Measurements from ENCODE around the gene KCNS1. TPM values are rescaled to one million over a fixed set of nuclear protein-coding genes. Genes with fewer than 3 reads are reported as not detected.

Gene KCNS1
- total and polyA plus RNA-seq, 2 experiments from 2014 or later: 0.37 to 3.2 TPM

DNA sequence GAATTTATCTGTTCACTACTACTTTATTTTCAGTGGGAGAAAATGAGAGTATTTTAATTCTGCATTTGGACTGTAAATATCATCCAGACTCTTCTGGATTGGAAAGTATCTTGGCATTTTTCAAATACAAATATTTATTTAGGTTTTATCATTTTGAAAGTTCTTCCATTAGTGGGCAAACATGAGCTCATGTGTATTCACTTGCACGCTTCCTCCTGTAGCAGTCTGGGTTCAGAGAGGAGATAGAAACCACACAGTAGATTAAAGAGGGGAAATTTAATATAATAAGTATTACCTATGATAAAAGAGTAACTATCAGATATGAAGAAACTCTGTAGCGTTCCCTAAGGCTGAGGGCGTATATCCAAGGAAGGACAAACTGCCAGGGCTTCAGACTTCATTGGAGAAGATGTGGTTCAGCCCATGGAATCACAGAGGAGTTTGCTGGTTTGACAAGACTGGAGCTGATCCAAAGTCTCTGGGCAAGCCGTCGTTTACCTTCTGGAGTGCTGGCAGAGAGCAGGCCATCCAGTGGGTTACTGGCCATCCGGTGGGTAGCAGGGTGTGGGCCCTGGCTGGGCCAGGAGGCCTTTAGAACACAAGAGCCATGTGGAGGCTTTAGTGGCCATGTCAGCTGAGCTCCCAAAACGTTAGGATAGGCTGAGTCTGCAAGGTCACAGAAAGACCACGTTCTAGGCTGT, 44.3 kb downstream of the KCNS1 start:
- H3K79me2 ChIP-seq (replicated peaks; ENCODE audit: insufficient read depth): no peaks in the 10 kb centered on the region; the same call in 1 of the 2 replicates
- H3K27ac Mint-ChIP-seq: no peak overlapping the region
- H3K36me3 ChIP-seq (ENCODE audit: insufficient read depth): no peaks in the 10 kb centered on the region
- H3K4me3 Mint-ChIP-seq: no peak overlapping the region
- peaks cover 7% of the 10 kb centered on the region; the same call in 2 of the 3 replicates for H3K4me1 Mint-ChIP-seq
- H3K4me3 ChIP-seq: no peak overlapping the region
- H4K20me1 ChIP-seq (replicated peaks; ENCODE audit: insufficient read depth): no peaks in the 10 kb centered on the region; the same call in 1 of the 2 replicates
- H3F3A ChIP-seq (replicated peaks; ENCODE audit: low read depth): no peaks in the 10 kb centered on the region
- ATAC-seq (no peak), DNase-seq (ENCODE audit: low spot score) (no peak)
- H3K9me3 Mint-ChIP-seq: no peaks in the 10 kb centered on the region
- 0 out of 2 replicates have a peak, but pooled peaks cover 4% of the 10 kb centered on the region for H3K4me1 ChIP-seq (ENCODE audit: insufficient read depth)
- no peaks in the 10 kb centered on the region for H3K27me3 Mint-ChIP-seq (ENCODE audit: insufficient read depth, low read depth, poor library complexity)
- no peaks in the 10 kb centered on the region for H3K9me2 ChIP-seq (ENCODE audit: insufficient read depth)
- H3K27me3 ChIP-seq (ENCODE audit: insufficient read depth): no peaks in the 10 kb centered on the region
- H2AFZ ChIP-seq: no peak overlapping the region
- H3K27ac ChIP-seq (ENCODE audit: low read depth): no peak overlapping the region
- TF ChIP-seq, protein P1, sequence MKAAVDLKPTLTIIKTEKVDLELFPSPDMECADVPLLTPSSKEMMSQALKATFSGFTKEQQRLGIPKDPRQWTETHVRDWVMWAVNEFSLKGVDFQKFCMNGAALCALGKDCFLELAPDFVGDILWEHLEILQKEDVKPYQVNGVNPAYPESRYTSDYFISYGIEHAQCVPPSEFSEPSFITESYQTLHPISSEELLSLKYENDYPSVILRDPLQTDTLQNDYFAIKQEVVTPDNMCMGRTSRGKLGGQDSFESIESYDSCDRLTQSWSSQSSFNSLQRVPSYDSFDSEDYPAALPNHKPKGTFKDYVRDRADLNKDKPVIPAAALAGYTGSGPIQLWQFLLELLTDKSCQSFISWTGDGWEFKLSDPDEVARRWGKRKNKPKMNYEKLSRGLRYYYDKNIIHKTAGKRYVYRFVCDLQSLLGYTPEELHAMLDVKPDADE (IDR thresholded peaks at IDR 0.05): no peak
- TF ChIP-seq ZNF114 (CRISPR knock-in tag; IDR thresholded peaks at IDR 0.05) (no peak), NANOG (IDR thresholded peaks at IDR 0.05; ENCODE audit: borderline replicate concordance) (no peak), POLR2AphosphoS5 (IDR thresholded peaks at IDR 0.05; ENCODE audit: low read depth) (no peak), JUNB (IDR thresholded peaks at IDR 0.05; ENCODE audit: unreplicated experiment) (no peak), EZH2phosphoT487 (IDR thresholded peaks at IDR 0.05; ENCODE audit: unreplicated experiment) (no peak), ZNF331 (CRISPR knock-in tag; IDR thresholded peaks at IDR 0.05; ENCODE audit: low read depth) (no peak), STAT1 (IDR thresholded peaks at IDR 0.05; ENCODE audit: unreplicated experiment) (no peak), EZH2 (IDR thresholded peaks at IDR 0.05; ENCODE audit: low read depth, unreplicated experiment) (no peak)
- TF ChIP-seq, protein P2, sequence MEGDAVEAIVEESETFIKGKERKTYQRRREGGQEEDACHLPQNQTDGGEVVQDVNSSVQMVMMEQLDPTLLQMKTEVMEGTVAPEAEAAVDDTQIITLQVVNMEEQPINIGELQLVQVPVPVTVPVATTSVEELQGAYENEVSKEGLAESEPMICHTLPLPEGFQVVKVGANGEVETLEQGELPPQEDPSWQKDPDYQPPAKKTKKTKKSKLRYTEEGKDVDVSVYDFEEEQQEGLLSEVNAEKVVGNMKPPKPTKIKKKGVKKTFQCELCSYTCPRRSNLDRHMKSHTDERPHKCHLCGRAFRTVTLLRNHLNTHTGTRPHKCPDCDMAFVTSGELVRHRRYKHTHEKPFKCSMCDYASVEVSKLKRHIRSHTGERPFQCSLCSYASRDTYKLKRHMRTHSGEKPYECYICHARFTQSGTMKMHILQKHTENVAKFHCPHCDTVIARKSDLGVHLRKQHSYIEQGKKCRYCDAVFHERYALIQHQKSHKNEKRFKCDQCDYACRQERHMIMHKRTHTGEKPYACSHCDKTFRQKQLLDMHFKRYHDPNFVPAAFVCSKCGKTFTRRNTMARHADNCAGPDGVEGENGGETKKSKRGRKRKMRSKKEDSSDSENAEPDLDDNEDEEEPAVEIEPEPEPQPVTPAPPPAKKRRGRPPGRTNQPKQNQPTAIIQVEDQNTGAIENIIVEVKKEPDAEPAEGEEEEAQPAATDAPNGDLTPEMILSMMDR (conservative IDR thresholded peaks at IDR 0.05; ENCODE audit: low read depth in 2 of 2): no peak
- TF ChIP-seq, protein P3, sequence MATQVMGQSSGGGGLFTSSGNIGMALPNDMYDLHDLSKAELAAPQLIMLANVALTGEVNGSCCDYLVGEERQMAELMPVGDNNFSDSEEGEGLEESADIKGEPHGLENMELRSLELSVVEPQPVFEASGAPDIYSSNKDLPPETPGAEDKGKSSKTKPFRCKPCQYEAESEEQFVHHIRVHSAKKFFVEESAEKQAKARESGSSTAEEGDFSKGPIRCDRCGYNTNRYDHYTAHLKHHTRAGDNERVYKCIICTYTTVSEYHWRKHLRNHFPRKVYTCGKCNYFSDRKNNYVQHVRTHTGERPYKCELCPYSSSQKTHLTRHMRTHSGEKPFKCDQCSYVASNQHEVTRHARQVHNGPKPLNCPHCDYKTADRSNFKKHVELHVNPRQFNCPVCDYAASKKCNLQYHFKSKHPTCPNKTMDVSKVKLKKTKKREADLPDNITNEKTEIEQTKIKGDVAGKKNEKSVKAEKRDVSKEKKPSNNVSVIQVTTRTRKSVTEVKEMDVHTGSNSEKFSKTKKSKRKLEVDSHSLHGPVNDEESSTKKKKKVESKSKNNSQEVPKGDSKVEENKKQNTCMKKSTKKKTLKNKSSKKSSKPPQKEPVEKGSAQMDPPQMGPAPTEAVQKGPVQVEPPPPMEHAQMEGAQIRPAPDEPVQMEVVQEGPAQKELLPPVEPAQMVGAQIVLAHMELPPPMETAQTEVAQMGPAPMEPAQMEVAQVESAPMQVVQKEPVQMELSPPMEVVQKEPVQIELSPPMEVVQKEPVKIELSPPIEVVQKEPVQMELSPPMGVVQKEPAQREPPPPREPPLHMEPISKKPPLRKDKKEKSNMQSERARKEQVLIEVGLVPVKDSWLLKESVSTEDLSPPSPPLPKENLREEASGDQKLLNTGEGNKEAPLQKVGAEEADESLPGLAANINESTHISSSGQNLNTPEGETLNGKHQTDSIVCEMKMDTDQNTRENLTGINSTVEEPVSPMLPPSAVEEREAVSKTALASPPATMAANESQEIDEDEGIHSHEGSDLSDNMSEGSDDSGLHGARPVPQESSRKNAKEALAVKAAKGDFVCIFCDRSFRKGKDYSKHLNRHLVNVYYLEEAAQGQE (IDR thresholded peaks at IDR 0.05; ENCODE audit: unreplicated experiment): no peak
- TF ChIP-seq, protein P4, sequence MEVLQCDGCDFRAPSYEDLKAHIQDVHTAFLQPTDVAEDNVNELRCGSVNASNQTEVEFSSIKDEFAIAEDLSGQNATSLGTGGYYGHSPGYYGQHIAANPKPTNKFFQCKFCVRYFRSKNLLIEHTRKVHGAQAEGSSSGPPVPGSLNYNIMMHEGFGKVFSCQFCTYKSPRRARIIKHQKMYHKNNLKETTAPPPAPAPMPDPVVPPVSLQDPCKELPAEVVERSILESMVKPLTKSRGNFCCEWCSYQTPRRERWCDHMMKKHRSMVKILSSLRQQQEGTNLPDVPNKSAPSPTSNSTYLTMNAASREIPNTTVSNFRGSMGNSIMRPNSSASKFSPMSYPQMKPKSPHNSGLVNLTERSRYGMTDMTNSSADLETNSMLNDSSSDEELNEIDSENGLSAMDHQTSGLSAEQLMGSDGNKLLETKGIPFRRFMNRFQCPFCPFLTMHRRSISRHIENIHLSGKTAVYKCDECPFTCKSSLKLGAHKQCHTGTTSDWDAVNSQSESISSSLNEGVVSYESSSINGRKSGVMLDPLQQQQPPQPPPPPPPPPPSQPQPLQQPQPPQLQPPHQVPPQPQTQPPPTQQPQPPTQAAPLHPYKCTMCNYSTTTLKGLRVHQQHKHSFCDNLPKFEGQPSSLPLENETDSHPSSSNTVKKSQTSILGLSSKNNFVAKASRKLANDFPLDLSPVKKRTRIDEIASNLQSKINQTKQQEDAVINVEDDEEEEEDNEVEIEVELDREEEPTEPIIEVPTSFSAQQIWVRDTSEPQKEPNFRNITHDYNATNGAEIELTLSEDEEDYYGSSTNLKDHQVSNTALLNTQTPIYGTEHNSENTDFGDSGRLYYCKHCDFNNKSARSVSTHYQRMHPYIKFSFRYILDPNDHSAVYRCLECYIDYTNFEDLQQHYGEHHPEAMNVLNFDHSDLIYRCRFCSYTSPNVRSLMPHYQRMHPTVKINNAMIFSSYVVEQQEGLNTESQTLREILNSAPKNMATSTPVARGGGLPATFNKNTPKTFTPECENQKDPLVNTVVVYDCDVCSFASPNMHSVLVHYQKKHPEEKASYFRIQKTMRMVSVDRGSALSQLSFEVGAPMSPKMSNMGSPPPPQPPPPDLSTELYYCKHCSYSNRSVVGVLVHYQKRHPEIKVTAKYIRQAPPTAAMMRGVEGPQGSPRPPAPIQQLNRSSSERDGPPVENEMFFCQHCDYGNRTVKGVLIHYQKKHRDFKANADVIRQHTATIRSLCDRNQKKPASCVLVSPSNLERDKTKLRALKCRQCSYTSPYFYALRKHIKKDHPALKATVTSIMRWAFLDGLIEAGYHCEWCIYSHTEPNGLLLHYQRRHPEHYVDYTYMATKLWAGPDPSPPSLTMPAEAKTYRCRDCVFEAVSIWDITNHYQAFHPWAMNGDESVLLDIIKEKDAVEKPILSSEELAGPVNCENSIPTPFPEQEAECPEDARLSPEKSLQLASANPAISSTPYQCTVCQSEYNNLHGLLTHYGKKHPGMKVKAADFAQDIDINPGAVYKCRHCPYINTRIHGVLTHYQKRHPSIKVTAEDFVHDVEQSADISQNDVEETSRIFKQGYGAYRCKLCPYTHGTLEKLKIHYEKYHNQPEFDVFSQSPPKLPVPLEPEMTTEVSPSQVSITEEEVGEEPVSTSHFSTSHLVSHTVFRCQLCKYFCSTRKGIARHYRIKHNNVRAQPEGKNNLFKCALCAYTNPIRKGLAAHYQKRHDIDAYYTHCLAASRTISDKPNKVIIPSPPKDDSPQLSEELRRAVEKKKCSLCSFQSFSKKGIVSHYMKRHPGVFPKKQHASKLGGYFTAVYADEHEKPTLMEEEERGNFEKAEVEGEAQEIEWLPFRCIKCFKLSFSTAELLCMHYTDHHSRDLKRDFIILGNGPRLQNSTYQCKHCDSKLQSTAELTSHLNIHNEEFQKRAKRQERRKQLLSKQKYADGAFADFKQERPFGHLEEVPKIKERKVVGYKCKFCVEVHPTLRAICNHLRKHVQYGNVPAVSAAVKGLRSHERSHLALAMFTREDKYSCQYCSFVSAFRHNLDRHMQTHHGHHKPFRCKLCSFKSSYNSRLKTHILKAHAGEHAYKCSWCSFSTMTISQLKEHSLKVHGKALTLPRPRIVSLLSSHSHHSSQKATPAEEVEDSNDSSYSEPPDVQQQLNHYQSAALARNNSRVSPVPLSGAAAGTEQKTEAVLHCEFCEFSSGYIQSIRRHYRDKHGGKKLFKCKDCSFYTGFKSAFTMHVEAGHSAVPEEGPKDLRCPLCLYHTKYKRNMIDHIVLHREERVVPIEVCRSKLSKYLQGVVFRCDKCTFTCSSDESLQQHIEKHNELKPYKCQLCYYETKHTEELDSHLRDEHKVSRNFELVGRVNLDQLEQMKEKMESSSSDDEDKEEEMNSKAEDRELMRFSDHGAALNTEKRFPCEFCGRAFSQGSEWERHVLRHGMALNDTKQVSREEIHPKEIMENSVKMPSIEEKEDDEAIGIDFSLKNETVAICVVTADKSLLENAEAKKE (CRISPR knock-in tag; IDR thresholded peaks at IDR 0.05): no peak
- no peaks in the 10 kb centered on the region; the same call in 2 of the 3 replicates for H3K36me3 Mint-ChIP-seq (ENCODE audit: low read depth)
- no peak overlapping the region for H3K4me2 ChIP-seq

Data from GM23338 (cell line).